Fibroblast of the conjunctiva (primary cell): ENCODE measurements around the gene SCMH1.

ENCODE experiments used
- DNase-seq: peaks from one replicate; pipeline ENCODE4 v3.0.0-alpha.2; 2010; ENCODE audit warnings: low read depth

SCMH1 gene

DNA sequence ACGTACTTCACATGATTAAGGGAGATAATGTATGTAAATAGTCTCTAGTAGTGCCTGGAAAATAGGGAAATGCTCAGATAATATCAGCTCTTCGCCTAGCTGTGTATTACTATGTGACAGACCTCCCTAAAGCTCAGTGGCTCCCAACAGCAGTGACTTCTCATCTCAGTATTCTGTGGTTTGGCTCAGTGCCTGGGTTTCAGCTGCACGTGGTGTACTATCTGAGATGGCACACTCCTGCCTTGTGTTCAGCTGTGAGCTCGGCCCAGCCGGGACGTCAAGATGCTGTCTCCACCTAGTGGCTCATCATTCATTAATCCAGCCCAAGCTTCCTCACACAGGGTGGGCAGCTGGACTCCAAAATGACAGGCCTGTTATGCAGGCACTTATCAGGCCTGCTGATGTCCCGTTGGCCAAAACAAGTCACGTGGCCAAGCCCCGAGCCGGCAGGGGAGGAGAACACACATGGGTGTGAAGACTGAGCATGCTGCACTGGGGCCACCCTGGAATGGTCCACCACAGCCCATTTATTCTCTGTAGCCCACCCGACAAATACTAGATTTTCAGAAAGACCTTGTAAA, 238.4 kb downstream of the SCMH1 start:
- DNase-seq = peak; percentile 97

DNA sequence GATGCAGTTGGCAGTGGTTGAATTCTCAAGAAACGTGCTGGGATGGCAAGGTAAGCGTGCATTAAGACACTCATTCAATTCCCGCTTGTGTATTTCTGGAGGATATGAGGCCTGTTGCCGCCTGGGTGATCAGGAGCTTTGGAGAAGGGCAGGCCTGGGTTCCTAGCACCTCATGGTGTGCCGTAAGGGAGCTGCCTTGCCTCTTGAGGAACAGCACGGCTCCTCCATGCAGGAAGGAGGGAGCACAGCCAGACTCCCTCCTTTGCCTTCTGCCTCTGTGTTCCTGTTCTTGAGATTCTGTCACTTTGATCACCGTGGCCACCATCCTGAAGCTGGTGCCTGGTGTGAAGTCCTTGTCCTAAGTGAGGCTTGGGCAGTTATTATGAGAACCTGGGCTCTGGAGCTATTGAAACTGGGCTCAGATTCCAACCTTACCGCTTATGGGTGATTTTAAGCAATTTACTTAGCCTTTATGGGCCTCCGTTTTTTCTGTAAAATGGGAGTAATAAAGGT, 238.9 kb downstream of the SCMH1 start:
- no peak for DNase-seq

- no peak for DNase-seq
Measured at GRCh38 chr1:40998668-40999067, 243.4 kb downstream of the SCMH1 start.

GRCh38 chr1:40997096-40997495, 245.0 kb downstream of the SCMH1 start:
- DNase-seq = no peak

DNA sequence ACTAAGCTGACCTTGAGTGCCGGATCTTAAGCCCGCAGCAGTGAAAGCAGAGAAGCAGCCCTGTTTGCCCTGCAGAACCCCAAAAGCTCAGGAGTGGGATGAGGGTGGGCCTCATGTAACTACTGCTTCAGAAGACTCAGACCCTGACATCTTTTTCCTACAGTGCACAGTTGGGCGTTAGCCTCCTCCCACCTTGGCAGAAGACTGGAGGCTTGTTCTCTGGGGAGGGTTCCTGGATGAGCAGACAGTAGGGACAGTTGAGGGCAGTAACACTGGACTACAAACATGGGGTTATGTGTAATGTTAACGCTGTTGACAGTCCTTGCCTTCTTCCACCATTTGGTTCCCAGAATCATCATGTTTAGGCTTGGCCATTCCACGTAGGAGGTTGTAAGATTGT, 253.0 kb downstream of the SCMH1 start:
- no peak for DNase-seq

DNA sequence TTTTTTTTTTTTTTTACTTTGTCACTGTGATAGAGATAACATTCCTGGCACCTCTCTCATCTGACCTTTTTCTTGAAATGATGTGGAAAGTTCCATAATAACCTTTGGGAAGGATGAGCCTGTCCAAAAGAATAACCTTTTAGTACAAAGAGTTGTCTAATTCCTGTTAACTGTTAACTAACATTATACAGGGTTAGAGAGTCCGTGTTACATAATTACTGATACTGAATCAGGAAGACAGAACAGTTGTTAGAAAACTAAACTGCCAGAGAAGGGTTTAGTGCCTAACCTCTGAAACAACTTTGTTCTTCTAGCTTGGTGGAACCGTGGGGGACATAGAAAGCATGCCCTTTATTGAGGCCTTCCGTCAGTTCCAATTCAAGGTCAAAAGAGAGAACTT, 253.8 kb downstream of the SCMH1 start:
- no peak for DNase-seq

GRCh38 chr1:40987439-40988276, 254.4 kb downstream of the SCMH1 start:
- no peak for DNase-seq

GRCh38 chr1:40986956-40987355, 255.2 kb downstream of the SCMH1 start:
- DNase-seq = no peak

- DNase-seq = no peak
Measured at GRCh38 chr1:40986328-40986783, 255.8 kb downstream of the SCMH1 start.

GRCh38 chr1:40985875-40986274, 256.2 kb downstream of the SCMH1 start:
- no peak for DNase-seq

- DNase-seq = no peak
Measured at GRCh38 chr1:40985161-40985560, 256.9 kb downstream of the SCMH1 start.

DNA sequence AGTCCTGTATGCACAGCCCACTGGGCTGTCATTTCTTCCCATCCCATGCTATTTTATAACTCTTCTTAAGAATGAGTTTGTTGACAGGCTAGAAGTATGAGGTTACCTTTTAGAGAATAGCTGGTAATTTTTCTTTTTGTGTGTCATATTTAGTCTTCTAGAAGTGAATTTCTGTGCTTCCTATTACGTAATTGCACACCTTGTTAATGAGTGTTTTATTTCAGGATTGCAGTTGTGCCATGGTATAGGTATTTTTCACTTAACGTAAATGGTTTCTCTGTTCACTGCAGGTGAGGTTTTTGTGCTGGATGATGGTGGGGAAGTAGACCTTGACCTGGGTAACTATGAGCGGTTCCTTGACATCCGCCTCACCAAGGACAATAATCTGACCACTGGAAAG, 257.6 kb downstream of the SCMH1 start:
- no peak for DNase-seq

DNA sequence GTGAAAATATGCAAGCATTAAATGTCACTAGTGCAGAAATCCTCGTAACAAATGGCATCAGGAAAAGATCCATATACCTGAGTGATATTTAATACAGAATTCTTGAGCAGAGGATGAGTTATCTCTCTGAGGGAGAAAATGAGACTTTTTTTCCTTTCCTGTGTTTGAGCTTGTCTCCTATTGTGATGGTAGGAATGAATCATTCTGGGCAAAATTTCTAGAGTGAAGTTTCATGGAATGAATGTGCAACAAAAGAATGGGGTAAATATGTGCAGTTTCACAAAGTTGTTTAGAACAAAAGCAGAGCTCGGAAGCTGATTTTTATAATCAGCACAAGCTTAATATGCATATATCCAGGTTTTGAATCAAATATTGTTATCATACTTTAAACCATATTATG, 258.0 kb downstream of the SCMH1 start:
- DNase-seq = no peak

DNA sequence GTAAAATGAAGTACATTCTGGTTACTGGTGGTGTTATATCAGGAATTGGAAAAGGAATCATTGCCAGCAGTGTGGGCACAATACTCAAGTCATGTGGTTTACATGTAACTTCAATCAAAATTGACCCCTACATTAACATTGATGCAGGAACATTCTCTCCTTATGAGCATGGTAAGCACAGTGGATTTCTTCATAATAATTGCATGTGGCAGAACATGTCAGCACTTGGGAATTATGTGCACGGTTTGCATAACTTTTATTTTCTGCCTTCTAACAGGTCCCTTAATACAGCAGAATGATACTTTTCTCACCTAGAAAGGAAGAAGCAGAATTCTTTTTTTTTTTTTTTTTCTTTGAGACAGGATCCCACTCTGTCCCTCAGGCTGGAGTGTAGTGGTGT, 258.8 kb downstream of the SCMH1 start:
- no peak for DNase-seq

- DNase-seq = no peak
Measured at GRCh38 chr1:40982721-40983120, 259.4 kb downstream of the SCMH1 start.

GRCh38 chr1:40981691-40982448, 260.2 kb downstream of the SCMH1 start:
- DNase-seq = no peak

DNA sequence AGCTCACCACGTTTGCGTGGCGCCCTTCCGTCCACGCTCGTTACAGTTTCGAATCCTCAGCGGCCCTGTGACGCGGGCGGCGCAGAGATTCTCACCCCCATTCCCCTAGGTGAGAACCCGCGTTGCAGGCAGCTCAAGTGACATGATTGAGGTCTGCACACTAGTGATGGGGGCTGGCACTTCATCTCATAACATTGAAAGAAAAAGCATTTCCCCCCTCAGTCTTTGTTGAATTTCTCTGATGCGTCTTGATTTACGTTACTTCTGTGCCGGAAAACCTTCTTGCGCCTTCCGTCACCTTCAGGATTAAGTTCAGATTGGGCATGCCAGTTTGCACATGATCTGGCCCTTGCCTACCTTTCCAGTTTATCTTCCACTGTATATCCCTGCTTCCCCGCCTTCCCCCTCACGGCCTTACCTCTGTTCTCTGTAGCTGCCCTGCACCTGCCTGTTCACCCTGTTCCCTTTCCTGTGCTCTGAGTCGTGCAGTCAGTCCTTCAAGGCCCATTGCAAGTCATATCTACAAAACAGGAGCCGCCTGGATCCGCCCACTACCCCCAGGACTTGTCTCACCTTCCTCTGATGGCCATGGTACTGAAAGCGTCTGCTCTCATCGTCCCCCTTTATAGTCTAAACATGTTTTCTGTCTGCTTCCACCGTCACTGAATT, 261.5 kb downstream of the SCMH1 start:
- no peak for DNase-seq

DNA sequence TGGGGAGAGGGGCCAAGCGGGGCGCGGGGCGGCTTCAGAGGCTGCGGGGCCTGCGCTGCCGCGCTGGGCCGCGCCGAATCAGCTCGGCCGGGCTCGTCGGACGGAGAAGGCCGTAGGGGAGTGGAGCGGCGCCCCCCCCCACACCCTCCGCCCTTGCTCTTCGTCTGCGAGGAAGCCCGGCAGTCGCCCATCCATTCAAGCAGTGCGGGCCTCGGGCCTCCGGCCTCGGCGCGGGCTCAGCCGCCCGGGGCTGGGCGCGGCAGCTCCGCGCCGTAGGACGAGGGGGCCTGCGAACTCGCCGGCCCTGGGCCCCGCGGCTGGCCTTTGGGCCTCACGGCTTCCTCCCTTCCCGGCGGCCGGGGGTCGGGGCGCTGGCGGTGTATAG, 262.0 kb downstream of the SCMH1 start:
- DNase-seq = no peak

DNA sequence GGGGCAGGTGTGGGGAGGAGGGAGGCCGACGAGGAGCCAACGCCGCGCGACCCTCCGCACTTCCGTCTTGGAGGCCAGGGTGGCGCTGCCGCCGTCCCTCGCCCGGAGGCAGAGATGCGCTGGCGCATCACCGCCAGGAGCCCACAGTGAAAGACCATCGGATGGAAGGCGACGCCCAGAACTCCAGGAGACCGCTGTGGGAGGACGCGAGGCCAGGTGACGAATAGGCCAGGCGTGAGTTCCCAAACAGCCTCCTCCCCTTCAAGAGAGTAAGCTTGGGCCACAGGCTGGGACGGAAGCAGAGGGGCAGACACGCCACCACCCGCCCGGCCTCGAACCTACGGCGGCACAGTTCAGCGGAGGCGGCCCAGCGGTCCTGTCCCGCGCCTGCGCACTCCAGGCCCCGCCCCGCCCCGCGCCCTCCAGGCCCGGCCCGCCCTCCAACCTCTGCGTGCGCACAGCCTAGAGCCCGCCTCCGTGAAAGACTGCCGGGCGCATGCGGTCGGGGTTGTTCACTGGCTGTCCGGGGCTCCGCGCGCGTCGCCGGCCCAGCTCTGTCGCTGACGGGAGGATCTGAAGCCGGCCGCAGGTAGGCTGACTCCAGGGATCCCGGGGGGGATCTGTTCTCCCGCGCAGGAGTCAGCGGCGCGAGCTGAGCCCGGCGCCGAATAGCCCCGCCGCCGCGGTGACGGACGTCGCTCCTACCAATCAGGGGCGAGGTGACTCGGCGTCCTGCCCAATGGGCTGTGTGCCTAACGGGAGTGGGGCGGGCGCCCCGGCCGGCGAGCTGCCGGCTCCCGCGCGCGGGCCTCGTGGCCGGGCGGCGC, 262.7 kb downstream of the SCMH1 start, which contains the start of gene CTPS1:
Gene CTPS1, plus strand, starts transcription at position 456 of the 827 bp plus-strand sequence. CDS start 3,595 bp downstream, outside the sequence.
- DNase-seq = peak; percentile 87

GRCh38 chr1:40978886-40979240, 263.2 kb downstream of the SCMH1 start:
- DNase-seq = no peak

- DNase-seq = no peak
Measured at GRCh38 chr1:40977716-40978115, 264.4 kb downstream of the SCMH1 start.
